Activated B cell treated with CpG ODN at 0.5 μM for 24 hours (primary cell): ENCODE measurements around the gene CCDC50. TPM values are rescaled to one million over a fixed set of nuclear protein-coding genes. Genes with fewer than 3 reads are reported as not detected.

ENCODE experiments used
- ATAC-seq: fragments of 200-7000 bp; cut with Tn5 transposase; one replicate; pipeline ENCODE4 v1.10.0; 2021; ENCODE audit warnings: low read depth, mild to moderate bottlenecking, moderate library complexity
- CTCF ChIA-PET: fragments of 350-600 bp; sonication (Branson Sonifier 250); formaldehyde crosslinking; loops from one replicate; lab custom pipeline; 2021; ENCODE audit warnings: antibody characterized with exemption; lab: Charles Lee
- POLR2A ChIA-PET: fragments of 350-600 bp; sonication (Branson Sonifier 250); formaldehyde crosslinking; loops from one replicate; lab custom pipeline; 2021; ENCODE audit warnings: antibody characterized with exemption; lab: Charles Lee
- DNase-seq: peaks from one replicate; pipeline ENCODE4 v3.0.0; 2022
- H3K27ac Mint-ChIP-seq: one replicate; pipeline ENCODE4 v1.8.0; 2020; ENCODE audit warnings: mixed read lengths
- H3K27me3 Mint-ChIP-seq: one replicate; pipeline ENCODE4 v1.8.0; 2021; ENCODE audit warnings: mixed read lengths
- H3K36me3 Mint-ChIP-seq: one replicate; pipeline ENCODE4 v1.8.0; 2021; ENCODE audit warnings: low read depth, mixed read lengths
- H3K4me1 Mint-ChIP-seq: one replicate; pipeline ENCODE4 v1.8.0; 2021; ENCODE audit warnings: mixed read lengths
- H3K4me3 Mint-ChIP-seq: one replicate; pipeline ENCODE4 v1.8.0; 2020; ENCODE audit warnings: mild to moderate bottlenecking, mixed read lengths
- H3K9me3 Mint-ChIP-seq: one replicate; pipeline ENCODE4 v1.8.0; 2020; ENCODE audit warnings: mixed read lengths
- intact Hi-C: fragments of 100-400 bp; cut with micrococcal nuclease; formaldehyde crosslinking; loops from one replicate; pipeline ENCODE4 v1.15.1; 2024
- total RNA-seq: library from RNA; stranded (reverse); gene quantifications from 2 replicates; pipeline ENCODE4 v1.2.3, GENCODE V29; 2022
- TF ChIP-seq, protein P1 (sequence below): fragments of 200-600 bp; IDR thresholded peaks from one replicate; pipeline ENCODE4 v1.8.0; 2022; ENCODE audit warnings: antibody characterized with exemption, mild to moderate bottlenecking

CCDC50 gene
- total RNA-seq, 1 donor from 2014 or later: 153 TPM

DNA sequence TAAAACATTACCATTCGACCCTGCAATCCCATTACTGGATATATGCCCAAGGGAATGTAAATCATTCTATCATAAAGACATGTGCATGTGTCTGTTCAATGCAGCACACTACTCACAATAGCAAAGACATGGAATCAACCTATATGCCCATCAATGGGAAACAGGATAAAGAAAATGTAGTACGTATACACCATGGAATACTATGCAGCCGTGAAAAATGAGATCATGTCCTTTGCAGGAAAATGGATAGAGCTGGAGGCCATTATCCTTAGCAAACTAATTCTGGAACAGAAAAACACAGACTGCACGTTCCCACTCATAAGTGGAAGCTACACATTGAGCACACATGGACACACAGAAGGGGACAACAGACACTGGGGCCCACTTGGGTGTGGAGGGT lies 111.3 kb downstream of the CCDC50 start:
- DNase-seq (no peak), ATAC-seq (no peak)
- Mint-ChIP-seq H3K27ac (no peak overlapping the region), H3K4me1 (peaks cover 6% of the 10 kb centered on the region), H3K27me3 (peaks cover 4% of the 10 kb centered on the region), H3K4me3 (no peak overlapping the region), H3K36me3 (no peaks in the 10 kb centered on the region), H3K9me3 (peaks cover 9% of the 10 kb centered on the region)
- ChIA-PET POLR2A (no interaction called here), CTCF (no interaction called here)
- TF ChIP-seq, protein P1, sequence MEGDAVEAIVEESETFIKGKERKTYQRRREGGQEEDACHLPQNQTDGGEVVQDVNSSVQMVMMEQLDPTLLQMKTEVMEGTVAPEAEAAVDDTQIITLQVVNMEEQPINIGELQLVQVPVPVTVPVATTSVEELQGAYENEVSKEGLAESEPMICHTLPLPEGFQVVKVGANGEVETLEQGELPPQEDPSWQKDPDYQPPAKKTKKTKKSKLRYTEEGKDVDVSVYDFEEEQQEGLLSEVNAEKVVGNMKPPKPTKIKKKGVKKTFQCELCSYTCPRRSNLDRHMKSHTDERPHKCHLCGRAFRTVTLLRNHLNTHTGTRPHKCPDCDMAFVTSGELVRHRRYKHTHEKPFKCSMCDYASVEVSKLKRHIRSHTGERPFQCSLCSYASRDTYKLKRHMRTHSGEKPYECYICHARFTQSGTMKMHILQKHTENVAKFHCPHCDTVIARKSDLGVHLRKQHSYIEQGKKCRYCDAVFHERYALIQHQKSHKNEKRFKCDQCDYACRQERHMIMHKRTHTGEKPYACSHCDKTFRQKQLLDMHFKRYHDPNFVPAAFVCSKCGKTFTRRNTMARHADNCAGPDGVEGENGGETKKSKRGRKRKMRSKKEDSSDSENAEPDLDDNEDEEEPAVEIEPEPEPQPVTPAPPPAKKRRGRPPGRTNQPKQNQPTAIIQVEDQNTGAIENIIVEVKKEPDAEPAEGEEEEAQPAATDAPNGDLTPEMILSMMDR: no peak
- intact Hi-C loops: no loop called here

DNA sequence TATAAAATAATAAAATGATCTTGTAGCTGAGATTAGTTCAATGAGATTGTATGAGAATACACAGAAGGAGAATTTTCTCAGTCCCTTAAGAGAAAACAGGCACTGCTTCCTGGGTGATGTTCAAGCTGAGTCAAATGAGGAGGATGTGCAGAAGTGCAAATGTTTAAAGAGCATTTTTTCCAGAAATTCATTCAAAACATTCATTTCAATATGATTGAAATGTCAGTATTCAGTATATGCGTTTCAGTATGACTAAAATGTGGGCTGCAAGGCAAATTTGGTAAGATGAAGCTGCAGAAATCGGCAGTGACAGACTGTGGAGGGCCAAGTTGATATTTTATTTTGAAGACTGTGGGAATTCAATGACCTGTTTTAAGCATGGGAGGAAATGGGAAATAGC lies 112.5 kb downstream of the CCDC50 start:
- intact Hi-C loops: no loop called here
- Mint-ChIP-seq H3K27me3 (peaks cover 4% of the 10 kb centered on the region), H3K27ac (no peak overlapping the region), H3K4me1 (no peaks in the 10 kb centered on the region), H3K9me3 (peaks cover 9% of the 10 kb centered on the region), H3K36me3 (no peaks in the 10 kb centered on the region), H3K4me3 (no peak overlapping the region)
- ChIA-PET CTCF (no interaction called here), POLR2A (no interaction called here)
- no peak for ATAC-seq
- TF ChIP-seq, protein P1: no peak
- DNase-seq: no peak

DNA sequence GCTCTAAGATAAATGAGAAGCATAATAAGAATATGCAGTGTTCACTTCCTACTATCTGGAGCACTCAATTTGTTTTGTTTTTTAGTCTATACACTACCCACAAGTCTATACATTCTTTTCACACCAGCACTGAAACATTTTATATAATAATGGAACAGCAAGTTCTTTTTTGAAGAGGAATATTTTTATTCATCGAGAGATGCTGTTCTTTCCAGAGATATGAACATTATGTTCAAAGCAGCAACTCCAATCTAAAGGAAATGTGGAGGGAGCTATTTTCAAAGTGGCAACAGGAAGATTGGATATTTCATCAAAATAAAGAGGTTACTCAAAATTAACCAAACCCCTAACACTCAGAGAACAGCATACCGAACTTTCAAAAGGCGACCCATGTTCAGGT lies 115.4 kb downstream of the CCDC50 start:
- intact Hi-C loops: no loop called here
- TF ChIP-seq, protein P1: no peak
- Mint-ChIP-seq H3K4me1 (no peaks in the 10 kb centered on the region), H3K27ac (no peak overlapping the region), H3K9me3 (peaks cover 9% of the 10 kb centered on the region), H3K36me3 (no peaks in the 10 kb centered on the region), H3K4me3 (no peak overlapping the region), H3K27me3 (peaks cover 4% of the 10 kb centered on the region)
- ATAC-seq: no peak
- ChIA-PET POLR2A (no interaction called here), CTCF (no interaction called here)
- DNase-seq: no peak

Other genes with a start within 250 kb of the CCDC50 start
- not detected in 2 replicates for gene OSTN, start 130.2 kb upstream of the CCDC50 start, total RNA-seq
- 1.9 and 2.1 TPM in 2 replicates for gene UTS2B, start 1.1 kb downstream of the CCDC50 start, total RNA-seq
- gene PYDC2, start 131.8 kb downstream of the CCDC50 start, total RNA-seq: not detected in 2 replicates